Tibial nerve (tissue), 4 donors: Measurements from ENCODE around the gene GALNT18. TPM values are rescaled to one million over a fixed set of nuclear protein-coding genes. Genes with fewer than 3 reads are reported as not detected.

Source experiments
- DNase-seq, 2 donors: peaks; one replicate each; pipeline ENCODE4 v3.0.0-alpha.2; 2019; ENCODE audit warnings: low spot score in 2 of 2
- H3K27ac ChIP-seq, 4 donors: fragments of 200-600 bp; sonication (generic) in 3 of 4; one replicate each; pipeline ENCODE4 v1.5.1; 2017 to 2019; ENCODE audit warnings: mild to moderate bottlenecking in 1 of 4
- H3K27me3 ChIP-seq, 2 donors: fragments of 200-600 bp; sonication (generic) in 1 of 2; one replicate each; pipeline versions ENCODE4 v1.5.1 to v1.6.0; 2017 to 2019
- H3K36me3 ChIP-seq, 3 donors: fragments of 200-600 bp; sonication (generic); one replicate each; pipeline ENCODE4 v1.5.1; 2018 to 2019
- H3K4me1 ChIP-seq, 4 donors: fragments of 200-600 bp; sonication (generic) in 3 of 4; one replicate each; pipeline ENCODE4 v1.5.1; 2017 to 2019
- H3K4me3 ChIP-seq, 4 donors: fragments of 200-600 bp; sonication (generic) in 3 of 4; one replicate each; pipeline ENCODE4 v1.5.1; 2017 to 2019; ENCODE audit warnings: mild to moderate bottlenecking in 1 of 4, moderate library complexity in 1 of 4
- H3K9me3 ChIP-seq, 4 donors: fragments of 200-600 bp; sonication (generic) in 3 of 4; one replicate each; pipeline ENCODE4 v1.5.1; 2017 to 2019
- CTCF ChIP-seq, 5 experiments: fragments of 200-600 bp in 3 of 5; fragments of 450-650 bp in 2 of 5; sonication (generic) in 3 of 5; IDR thresholded peaks; one replicate each; pipeline ENCODE4 v1.5.1; 2016 to 2019; ENCODE audit warnings: antibody characterized with exemption in 5 of 5, mild to moderate bottlenecking in 3 of 5, moderate library complexity in 2 of 5
- EP300 ChIP-seq, 2 donors: sonication (generic); formaldehyde crosslinking; IDR thresholded peaks; one replicate each; pipeline ENCODE4 v1.6.1; 2017; ENCODE audit warnings: antibody characterized with exemption in 2 of 2, mild to moderate bottlenecking in 1 of 2
- POLR2A ChIP-seq, 2 donors: fragments of 450-650 bp; IDR thresholded peaks; one replicate each; pipeline ENCODE4 v1.6.1; 2017; ENCODE audit warnings: antibody characterized with exemption in 2 of 2, mild to moderate bottlenecking in 2 of 2, moderate library complexity in 2 of 2
- WGBS, 2 donors: methylation state at CpG; one replicate each; pipeline ENCODE4 v1.1.5; 2018; 5-methylcytosine and 5-hydroxymethylcytosine counted together
- total RNA-seq, 4 donors: library from RNA; depleted of rRNA; stranded (reverse); fragments of >200 nt; gene quantifications; one replicate each; pipeline ENCODE4 v1.1.0, GENCODE V29; 2016

The GALNT18 gene
- total RNA-seq: 10 to 100 TPM; 11.3 to 32.4 (median 23.9) TPM

- peaks cover 0 to 3% of the 10 kb centered on the region in 2 donors for H3K27me3 ChIP-seq
- WGBS, 2 donors: 0% methylated on average over 19 to 49 of the region's 71 CpGs
- peaks cover 0 to 59% (median 11%) of the 10 kb centered on the region in 4 donors for H3K4me1 ChIP-seq
- H3K27ac ChIP-seq: peak within 1 kb of the TSS; percentile 1 to 84 (median 63)
- peak; percentile 41 to 80 (median 73) for TF ChIP-seq CTCF (IDR thresholded peaks at IDR 0.05)
- TF ChIP-seq POLR2A (IDR thresholded peaks at IDR 0.05): peak; percentile 29 to 77
- TF ChIP-seq EP300 (IDR thresholded peaks at IDR 0.05): peak in 1 of 2 donors; percentile 73
- peak; percentile 70 to 74 for DNase-seq
- H3K4me3 ChIP-seq: peak within 1 kb of the TSS; percentile 53 to 70 (median 60)
- no peaks in the 10 kb centered on the region for H3K9me3 ChIP-seq
- no peaks in the 10 kb centered on the region for H3K36me3 ChIP-seq
Observed at GRCh38 chr11:11621573-11622339, at the start of gene GALNT18. TSS of gene GALNT18 (minus strand) at chr11:11622005.

- Histone ChIP-seq H3K4me1 (peaks cover 0 to 11% (median 0%) of the 10 kb centered on the region in 4 donors), H3K36me3 (no peaks in the 10 kb centered on the region), H3K27ac (no peak overlapping the region), H3K9me3 (peaks cover 0 to 8% (median 0%) of the 10 kb centered on the region in 4 donors), H3K4me3 (no peak overlapping the region), H3K27me3 (no peaks in the 10 kb centered on the region)
- DNase-seq: no peak
- TF ChIP-seq CTCF (IDR thresholded peaks at IDR 0.05) (no peak), POLR2A (IDR thresholded peaks at IDR 0.05) (no peak), EP300 (IDR thresholded peaks at IDR 0.05) (no peak)
- 59 to 68% methylated on average over 5 of the region's 5 CpGs for WGBS, 2 donors
Observed at GRCh38 chr11:11670574-11670973, 48.8 kb upstream of the GALNT18 start.

GRCh38 chr11:11669233-11669846, 47.5 kb upstream of the GALNT18 start:
- no peak overlapping the region for H3K27ac ChIP-seq
- whole genome bisulfite sequencing, 2 donors: 34 to 49% methylated on average over 5 of the region's 5 CpGs
- no peak for DNase-seq

GRCh38 chr11:11668781-11669180, 47.0 kb upstream of the GALNT18 start:
- H3K4me3 ChIP-seq: no peak overlapping the region
- H3K27me3 ChIP-seq: no peaks in the 10 kb centered on the region
- H3K9me3 ChIP-seq: peaks cover 0 to 8% (median 0%) of the 10 kb centered on the region in 4 donors
- WGBS, 2 donors: 69 to 70% methylated on average over 5 of the region's 5 CpGs
- H3K27ac ChIP-seq: no peak overlapping the region
- TF ChIP-seq POLR2A (IDR thresholded peaks at IDR 0.05) (no peak), CTCF (IDR thresholded peaks at IDR 0.05) (no peak), EP300 (IDR thresholded peaks at IDR 0.05) (no peak)
- peaks cover 0 to 11% (median 0%) of the 10 kb centered on the region in 4 donors for H3K4me1 ChIP-seq
- DNase-seq: no peak
- H3K36me3 ChIP-seq: no peaks in the 10 kb centered on the region

More at GRCh38 chr11:11669233-11669846, 47.5 kb upstream of the GALNT18 start:
- TF ChIP-seq POLR2A (IDR thresholded peaks at IDR 0.05): no peak
- TF ChIP-seq EP300 (IDR thresholded peaks at IDR 0.05): no peak
- TF ChIP-seq CTCF (IDR thresholded peaks at IDR 0.05): no peak
- no peak overlapping the region for H3K4me3 ChIP-seq
- peaks cover 0 to 11% (median 0%) of the 10 kb centered on the region in 4 donors for H3K4me1 ChIP-seq
- peaks cover 0 to 8% (median 0%) of the 10 kb centered on the region in 4 donors for H3K9me3 ChIP-seq
- H3K27me3 ChIP-seq: no peaks in the 10 kb centered on the region
- H3K36me3 ChIP-seq: no peaks in the 10 kb centered on the region

- no peak overlapping the region for H3K4me3 ChIP-seq
- H3K27ac ChIP-seq: no peak overlapping the region
- no peak for TF ChIP-seq POLR2A (IDR thresholded peaks at IDR 0.05)
- no peak for TF ChIP-seq EP300 (IDR thresholded peaks at IDR 0.05)
- no peak for TF ChIP-seq CTCF (IDR thresholded peaks at IDR 0.05)
- DNase-seq: no peak
- no peaks in the 10 kb centered on the region for H3K27me3 ChIP-seq
- peaks cover 0 to 8% (median 0%) of the 10 kb centered on the region in 4 donors for H3K9me3 ChIP-seq
- H3K36me3 ChIP-seq: no peaks in the 10 kb centered on the region
- H3K4me1 ChIP-seq: peaks cover 0 to 11% (median 0%) of the 10 kb centered on the region in 4 donors
- WGBS, 2 donors: 63 to 66% methylated on average over 3 of the region's 3 CpGs
Observed at GRCh38 chr11:11668274-11668673, 46.5 kb upstream of the GALNT18 start.
